CD14-positive monocyte (primary cell): ENCODE results near the gene P2RY11. TPM values are rescaled to one million over a fixed set of nuclear protein-coding genes. Genes with fewer than 3 reads are reported as not detected.

Experiments
- DNase-seq, 3 donors: peaks; one replicate each; pipeline ENCODE4 v3.0.0-alpha.2; 2011 to 2022
- H2AFZ ChIP-seq: 2 replicates; pipeline ENCODE4 v1.6.0; 2012; ENCODE audit warnings: mild to moderate bottlenecking, low read depth, low read length, inconsistent platforms; ENCODE audit not compliant: insufficient read depth, poor library complexity, severe bottlenecking
- H3K27ac ChIP-seq, 2 donors: 1 replicate in 1 of 2; 2 replicates in 1 of 2; pipeline ENCODE4 v1.5.1; 2012 to 2013; ENCODE audit warnings: low read length in 2 of 2, control low read depth in 1 of 2, inconsistent platforms in 1 of 2, low read depth in 1 of 2, mild to moderate bottlenecking in 1 of 2
- H3K27me3 ChIP-seq, 2 donors: one replicate each; pipeline versions ENCODE4 v1.6.0 to v1.6.1; 2011 to 2013; ENCODE audit warnings: low read length in 2 of 2; ENCODE audit not compliant: control insufficient read depth in 2 of 2, insufficient read depth in 2 of 2
- H3K36me3 ChIP-seq, 2 donors: replicated peaks in 1 of 2; 1 replicate in 1 of 2; 2 replicates in 1 of 2; pipeline versions ENCODE4 v1.5.1 to v1.6.1; 2012 to 2013; ENCODE audit warnings: low read length in 2 of 2, control low read depth in 1 of 2, inconsistent platforms in 1 of 2, mild to moderate bottlenecking in 1 of 2; ENCODE audit not compliant: insufficient read depth in 2 of 2, control insufficient read depth in 1 of 2
- H3K4me1 ChIP-seq, 2 donors: 1 replicate in 1 of 2; 2 replicates in 1 of 2; pipeline versions ENCODE4 v1.5.1 to v1.6.1; 2012 to 2013; ENCODE audit warnings: low read length in 2 of 2, control low read depth in 1 of 2, inconsistent platforms in 1 of 2, mild to moderate bottlenecking in 1 of 2, moderate library complexity in 1 of 2; ENCODE audit not compliant: insufficient read depth in 2 of 2, control insufficient read depth in 1 of 2
- H3K4me2 ChIP-seq: replicated peaks from 2 replicates; pipeline ENCODE3; 2012; ENCODE audit warnings: low read length, moderate library complexity, mild to moderate bottlenecking; ENCODE audit not compliant: poor library complexity, severe bottlenecking; ENCODE audit errors: extremely low read depth
- H3K4me3 ChIP-seq, 3 experiments: fragments of 200-600 bp in 1 of 3; sonication (generic) in 1 of 3; replicated peaks in 1 of 3; 1 replicate in 2 of 3; 2 replicates in 1 of 3; pipeline ENCODE4 v1.5.1; 2011 to 2013; ENCODE audit warnings: low read length in 3 of 3, mild to moderate bottlenecking in 3 of 3, control low read depth in 2 of 3, low read depth in 2 of 3, inconsistent platforms in 1 of 3, moderate library complexity in 1 of 3
- H3K79me2 ChIP-seq: 2 replicates; pipeline ENCODE4 v1.6.0; 2012; ENCODE audit warnings: mild to moderate bottlenecking, control low read depth, inconsistent platforms, low read length, moderate library complexity; ENCODE audit not compliant: insufficient read depth
- H3K9ac ChIP-seq: 2 replicates; pipeline ENCODE4 v1.6.0; 2017; ENCODE audit warnings: low read length, mild to moderate bottlenecking; ENCODE audit not compliant: insufficient read depth, poor library complexity, severe bottlenecking
- H3K9me3 ChIP-seq, 2 donors: replicated peaks in 1 of 2; 1 replicate in 1 of 2; 2 replicates in 1 of 2; pipeline versions ENCODE4 v1.5.1 to v1.6.1; 2012 to 2013; ENCODE audit warnings: low read length in 2 of 2, control low read depth in 1 of 2; ENCODE audit not compliant: control insufficient read depth in 1 of 2, insufficient read depth in 1 of 2
- H4K20me1 ChIP-seq: 2 replicates; pipeline ENCODE4 v1.6.0; 2012; ENCODE audit warnings: mild to moderate bottlenecking, low read length, control low read depth, moderate library complexity; ENCODE audit not compliant: insufficient read depth
- H3K27ac Mint-ChIP-seq, 7 donors: one replicate each; pipeline ENCODE4 v1.8.0; 2020; ENCODE audit warnings: mild to moderate bottlenecking in 7 of 7, mixed read lengths in 7 of 7, moderate library complexity in 6 of 7, inconsistent platforms in 2 of 7
- H3K27me3 Mint-ChIP-seq, 3 donors: one replicate each; pipeline ENCODE4 v1.8.0; 2021 to 2022; ENCODE audit warnings: low read depth in 3 of 3, mild to moderate bottlenecking in 3 of 3, mixed read lengths in 3 of 3, moderate library complexity in 3 of 3, inconsistent platforms in 1 of 3
- H3K36me3 Mint-ChIP-seq, 2 donors: one replicate each; pipeline ENCODE4 v1.8.0; 2020; ENCODE audit warnings: mixed read lengths in 2 of 2, inconsistent platforms in 1 of 2, mild to moderate bottlenecking in 1 of 2
- H3K4me1 Mint-ChIP-seq: one replicate; pipeline ENCODE4 v1.8.0; 2020; ENCODE audit warnings: mild to moderate bottlenecking, mixed read lengths
- H3K4me3 Mint-ChIP-seq, 2 donors: one replicate each; pipeline ENCODE4 v1.8.0; 2020; ENCODE audit warnings: mild to moderate bottlenecking in 2 of 2, mixed read lengths in 2 of 2, moderate library complexity in 1 of 2
- H3K9me3 Mint-ChIP-seq, 7 donors: one replicate each; pipeline ENCODE4 v1.8.0; 2020 to 2022; ENCODE audit warnings: mixed read lengths in 7 of 7, mild to moderate bottlenecking in 6 of 7, moderate library complexity in 6 of 7, inconsistent platforms in 2 of 7
- CTCF ChIP-seq: fragments of 200-600 bp; IDR thresholded peaks from one replicate; pipeline ENCODE4 v1.8.0; 2022; ENCODE audit warnings: antibody characterized with exemption, mild to moderate bottlenecking
- WGBS: methylation state at CpG from one replicate; pipeline ENCODE4 v1.1.5; 2013; ENCODE audit warnings: missing lambda C conversion rate; ENCODE audit not compliant: insufficient coverage; 5-methylcytosine and 5-hydroxymethylcytosine counted together
- intact Hi-C, 2 donors: fragments of 100-400 bp; cut with micrococcal nuclease; formaldehyde crosslinking; loops; one replicate each; pipeline versions ENCODE4 v1.15.0 to v1.15.1; 2023
- polyA plus RNA-seq, 3 donors: library from polyadenylated mRNA; depleted of rRNA in 1 of 3; unstranded in 2 of 3; stranded (reverse) in 1 of 3; fragments of 300-500 nt in 2 of 3; fragments of >200 nt in 1 of 3; fragmentation: Illumina TruSeq in 2 of 3; gene quantifications; 1 replicate in 2 of 3; 2 replicates in 1 of 3; pipeline ENCODE4 v1.2.3, GENCODE V29; 2012 to 2021

P2RY11 gene
- polyA plus RNA-seq, 3 donors: 0.50 to 10.0 (median 0.69) TPM

GRCh38 chr19:10152100-10152499, 40.6 kb downstream of the P2RY11 start:
- peaks cover 79 to 99% of the 10 kb centered on the region in 2 donors for H3K36me3 Mint-ChIP-seq
- Histone ChIP-seq H3K4me2 (no peak overlapping the region), H3K27ac (no peak overlapping the region), H3K9ac (no peak overlapping the region), H3K36me3 (peaks cover 79 to 90% of the 10 kb centered on the region in 2 donors), H3K79me2 (no peaks in the 10 kb centered on the region), H4K20me1 (no peaks in the 10 kb centered on the region), H3K4me1 (no peaks in the 10 kb centered on the region), H3K27me3 (no peaks in the 10 kb centered on the region), H3K9me3 (no peaks in the 10 kb centered on the region), H3K4me3 (no peak overlapping the region), H2AFZ (no peak overlapping the region)
- TF ChIP-seq CTCF: no peak
- H3K27ac Mint-ChIP-seq: peak overlapping the region in 4 of 7 donors; percentile 32 to 53 (median 42)
- 100% methylated on average over 1 of the region's 3 CpGs for WGBS
- no peak for DNase-seq
- intact Hi-C loops: no loop called here
- no peak overlapping the region for H3K4me3 Mint-ChIP-seq
- H3K9me3 Mint-ChIP-seq: no peaks in the 10 kb centered on the region
- H3K4me1 Mint-ChIP-seq: no peaks in the 10 kb centered on the region
- no peaks in the 10 kb centered on the region for H3K27me3 Mint-ChIP-seq

GRCh38 chr19:10155839-10156238, 44.3 kb downstream of the P2RY11 start:
- no peak for DNase-seq
- Histone ChIP-seq H3K36me3 (peaks cover 92 to 99% of the 10 kb centered on the region in 2 donors), H3K79me2 (no peaks in the 10 kb centered on the region), H3K27ac (no peak overlapping the region), H2AFZ (no peak overlapping the region), H3K4me3 (no peak overlapping the region), H3K4me2 (no peak overlapping the region), H3K9ac (no peak overlapping the region), H4K20me1 (no peaks in the 10 kb centered on the region), H3K27me3 (no peaks in the 10 kb centered on the region), H3K4me1 (no peaks in the 10 kb centered on the region), H3K9me3 (no peaks in the 10 kb centered on the region)
- Mint-ChIP-seq H3K27ac (peak overlapping the region in 3 of 7 donors; percentile 25 to 34 (median 31)), H3K4me3 (no peak overlapping the region), H3K9me3 (peaks cover 0 to 2% (median 0%) of the 10 kb centered on the region in 7 donors), H3K36me3 (peaks cover 88 to 99% of the 10 kb centered on the region in 2 donors), H3K4me1 (no peaks in the 10 kb centered on the region), H3K27me3 (peaks cover 0 to 2% (median 0%) of the 10 kb centered on the region in 3 donors)
- no peak for TF ChIP-seq CTCF
- intact Hi-C loops: no loop called here
- 100% methylated on average over 1 of the region's 4 CpGs for WGBS
